GM18951 (cell line): ENCODE measurements around the gene TRIM17.

Source experiments
- POLR2A ChIP-seq: IDR thresholded peaks from 4 replicates; pipeline ENCODE4 v1.6.1; 2011; ENCODE audit warnings: mild to moderate bottlenecking; ENCODE audit not compliant: insufficient read length, insufficient read depth; ENCODE audit errors: extremely low read depth
- in situ Hi-C: fragments of 300-500 bp; cut with MboI; formaldehyde crosslinking; loops from one replicate; pipeline ENCODE4 v1.12.0; 2022; ENCODE audit warnings: low sequenced_read_pairs, mixed read lengths, inconsistent platforms; ENCODE audit not compliant: unreplicated experiment

The TRIM17 gene

GRCh38 chr1:228408869-228409805, 7.5 kb downstream of the TRIM17 start:
- TF ChIP-seq POLR2A: no peak
- in situ Hi-C loops: no loop called here

GRCh38 chr1:228408041-228408868, 8.4 kb downstream of the TRIM17 start:
- no peak for TF ChIP-seq POLR2A
- in situ Hi-C loops: no loop called here

GRCh38 chr1:228407106-228408040, 9.3 kb downstream of the TRIM17 start:
- in situ Hi-C loops: no loop called here
- peak; percentile 9 for TF ChIP-seq POLR2A

- no peak for TF ChIP-seq POLR2A
- in situ Hi-C loops: no loop called here
Observed at GRCh38 chr1:228405979-228406228, 10.8 kb downstream of the TRIM17 start.

GRCh38 chr1:228405200-228405978, 11.3 kb downstream of the TRIM17 start:
- in situ Hi-C loops: no loop called here
- no peak for TF ChIP-seq POLR2A

- in situ Hi-C loops: no loop called here
- no peak for TF ChIP-seq POLR2A
Observed at GRCh38 chr1:228404107-228404720, 12.4 kb downstream of the TRIM17 start.

- TF ChIP-seq POLR2A: no peak
- in situ Hi-C loops: no loop called here
Observed at GRCh38 chr1:228403231-228403631, 13.4 kb downstream of the TRIM17 start.

GRCh38 chr1:228402641-228403025, 14.0 kb downstream of the TRIM17 start:
- TF ChIP-seq POLR2A: no peak
- in situ Hi-C loops: no loop called here

GRCh38 chr1:228401782-228402640, 14.7 kb downstream of the TRIM17 start:
- no peak for TF ChIP-seq POLR2A
- in situ Hi-C loops: no loop called here

GRCh38 chr1:228400692-228401454, 15.8 kb downstream of the TRIM17 start:
- in situ Hi-C loops: no loop called here
- no peak for TF ChIP-seq POLR2A
